Endodermal cell (in vitro differentiated cells): ENCODE results near the gene DBI. TPM values are rescaled to one million over a fixed set of nuclear protein-coding genes. Genes with fewer than 3 reads are reported as not detected.

Experiments
- DNase-seq: peaks from one replicate; pipeline ENCODE4 v3.0.0-alpha.2; 2017
- H3K27ac ChIP-seq: 2 replicates; pipeline ENCODE4 v1.5.1; 2013; ENCODE audit warnings: mild to moderate bottlenecking, low read depth, low read length, moderate library complexity
- H3K27me3 ChIP-seq: 2 replicates; pipeline ENCODE4 v1.6.1; 2013; ENCODE audit warnings: mild to moderate bottlenecking, low read length, moderate library complexity; ENCODE audit not compliant: insufficient read depth, control insufficient read depth, poor library complexity, severe bottlenecking
- H3K36me3 ChIP-seq: 2 replicates; pipeline ENCODE4 v1.7.0; 2013; ENCODE audit warnings: mild to moderate bottlenecking, low read length, moderate library complexity; ENCODE audit not compliant: control insufficient read depth, insufficient read depth
- H3K4me1 ChIP-seq: one replicate; pipeline ENCODE4 v1.7.0; 2013; ENCODE audit warnings: low read length; ENCODE audit not compliant: control insufficient read depth, insufficient read depth
- H3K4me3 ChIP-seq: 2 replicates; pipeline ENCODE4 v1.5.1; 2013; ENCODE audit warnings: mild to moderate bottlenecking, low read length, moderate library complexity
- H3K9ac ChIP-seq: 2 replicates; pipeline ENCODE4 v1.6.1; 2013; ENCODE audit warnings: mild to moderate bottlenecking, low read length, moderate library complexity; ENCODE audit not compliant: poor library complexity, severe bottlenecking; ENCODE audit errors: extremely low read depth
- H3K9me3 ChIP-seq: 2 replicates; pipeline ENCODE4 v1.6.1; 2013; ENCODE audit warnings: mild to moderate bottlenecking, low read length, moderate library complexity; ENCODE audit not compliant: control insufficient read depth
- H3K27ac Mint-ChIP-seq: 2 replicates; pipeline ENCODE4 v1.8.0; 2020; ENCODE audit warnings: mixed read lengths
- H3K27me3 Mint-ChIP-seq: 2 replicates; pipeline ENCODE4 v1.8.0; 2021; ENCODE audit warnings: mild to moderate bottlenecking, mixed read lengths; ENCODE audit not compliant: insufficient read depth
- H3K36me3 Mint-ChIP-seq: 2 replicates; pipeline ENCODE4 v1.8.0; 2020; ENCODE audit warnings: low read depth, mixed read lengths
- H3K4me1 Mint-ChIP-seq: 2 replicates; pipeline ENCODE4 v1.8.0; 2020; ENCODE audit warnings: mixed read lengths
- H3K4me3 Mint-ChIP-seq: 2 replicates; pipeline ENCODE4 v1.8.0; 2020; ENCODE audit warnings: mild to moderate bottlenecking, moderate library complexity, mixed read lengths
- H3K9me3 Mint-ChIP-seq: 2 replicates; pipeline ENCODE4 v1.8.0; 2020; ENCODE audit warnings: mild to moderate bottlenecking, mixed read lengths
- CTCF ChIP-seq: fragments of 200-600 bp; sonication (generic); conservative IDR thresholded peaks from 2 replicates; pipeline ENCODE4 v1.5.0; 2021; ENCODE audit warnings: antibody characterized with exemption, mild to moderate bottlenecking
- WGBS, 2 experiments: methylation state at CpG; one replicate each; pipeline versions ENCODE4 v1.1.5 to v1.1.7; 2013; ENCODE audit warnings: missing lambda C conversion rate in 2 of 2, mixed read lengths in 1 of 2; ENCODE audit not compliant: insufficient coverage in 1 of 2, insufficient read length in 1 of 2; 5-methylcytosine and 5-hydroxymethylcytosine counted together
- total RNA-seq, 2 donors: library from RNA; stranded (reverse); fragmentation: NEBNext Ultra II Directional in 1 of 2; extraction: Animal tissue kit (Norgen Biotek cat#: 25700) in 1 of 2; gene quantifications; 2 replicates in 1 of 2; 3 replicates in 1 of 2; pipeline ENCODE4 v1.2.1, GENCODE V29; 2021

DBI gene
- total RNA-seq, 2 donors from 2014 or later: 138 to 178 TPM

GRCh38 chr2:119323459-119323858 is 43.3 kb upstream of the DBI start:
- Histone ChIP-seq H3K36me3 (no peaks in the 10 kb centered on the region), H3K4me1 (no peaks in the 10 kb centered on the region), H3K9me3 (no peaks in the 10 kb centered on the region), H3K27me3 (no peaks in the 10 kb centered on the region), H3K9ac (no peak overlapping the region), H3K27ac (no peak overlapping the region), H3K4me3 (no peak overlapping the region)
- no peak for TF ChIP-seq CTCF
- no peaks in the 10 kb centered on the region for H3K36me3 Mint-ChIP-seq
- DNase-seq: no peak
- no peak overlapping the region for H3K4me3 Mint-ChIP-seq
- 89 to 91% methylated on average over 5 to 8 of the region's 8 CpGs for WGBS, 2 experiments
- peak overlapping the region; percentile 5 for H3K27ac Mint-ChIP-seq
- H3K9me3 Mint-ChIP-seq: no peaks in the 10 kb centered on the region
- no peaks in the 10 kb centered on the region for H3K27me3 Mint-ChIP-seq
- H3K4me1 Mint-ChIP-seq: no peaks in the 10 kb centered on the region

- no peak for TF ChIP-seq CTCF
- H3K4me3 Mint-ChIP-seq: no peak overlapping the region
- no peak for DNase-seq
- H3K36me3 ChIP-seq: no peaks in the 10 kb centered on the region
- no peak overlapping the region for H3K9ac ChIP-seq
- no peaks in the 10 kb centered on the region for H3K4me1 ChIP-seq
- H3K27ac Mint-ChIP-seq: no peak overlapping the region
- no peak overlapping the region for H3K27ac ChIP-seq
- no peaks in the 10 kb centered on the region for H3K4me1 Mint-ChIP-seq
- H3K27me3 Mint-ChIP-seq: no peaks in the 10 kb centered on the region
- H3K9me3 ChIP-seq: no peaks in the 10 kb centered on the region
- 93 to 96% methylated on average over 5 to 9 of the region's 9 CpGs for WGBS, 2 experiments
- H3K36me3 Mint-ChIP-seq: no peaks in the 10 kb centered on the region
- H3K9me3 Mint-ChIP-seq: no peaks in the 10 kb centered on the region
- H3K27me3 ChIP-seq: no peaks in the 10 kb centered on the region
- no peak overlapping the region for H3K4me3 ChIP-seq
Measured at GRCh38 chr2:119324685-119325270, 42.0 kb upstream of the DBI start.

- no peak for DNase-seq
- Histone ChIP-seq H3K9ac (no peak overlapping the region), H3K27ac (no peak overlapping the region), H3K4me1 (no peaks in the 10 kb centered on the region), H3K4me3 (no peak overlapping the region), H3K9me3 (no peaks in the 10 kb centered on the region), H3K36me3 (no peaks in the 10 kb centered on the region), H3K27me3 (no peaks in the 10 kb centered on the region)
- Mint-ChIP-seq H3K36me3 (no peaks in the 10 kb centered on the region), H3K4me3 (no peak overlapping the region), H3K4me1 (no peaks in the 10 kb centered on the region), H3K9me3 (no peaks in the 10 kb centered on the region), H3K27me3 (no peaks in the 10 kb centered on the region), H3K27ac (no peak overlapping the region)
- 97 to 100% methylated on average over 1 of the region's 1 CpG for WGBS, 2 experiments
- no peak for TF ChIP-seq CTCF
Measured at GRCh38 chr2:119326938-119327337, 39.8 kb upstream of the DBI start.
